HepG2 (cell line): ENCODE data around the gene MRPS31. TPM values are rescaled to one million over a fixed set of nuclear protein-coding genes. Genes with fewer than 3 reads are reported as not detected.
A peak's percentile ranks its signal among the peaks of the same experiment; 100 is the strongest.

Experiments used
- FOXK1 ChIP-seq: sonication (generic); formaldehyde crosslinking; IDR thresholded peaks from 2 replicates; pipeline ENCODE4 v1.4.0; 2020; ENCODE audit warnings: low read depth, missing genetic modification reagents, borderline replicate concordance
- KDM1A ChIP-seq: IDR thresholded peaks from 2 replicates; pipeline ENCODE4 v1.6.1; 2016; ENCODE audit warnings: missing compliant biosample characterization
- KDM4B ChIP-seq: sonication (generic); formaldehyde crosslinking; IDR thresholded peaks from 2 replicates; pipeline ENCODE4 v1.4.0; 2020; ENCODE audit warnings: missing genetic modification reagents
- KLF16 ChIP-seq, 2 experiments: sonication (generic) in 1 of 2; formaldehyde crosslinking in 1 of 2; IDR thresholded peaks; 2 replicates each; pipeline versions ENCODE4 v1.6.1 to v1.8.0; 2016 to 2023; ENCODE audit warnings: missing genetic modification reagents in 2 of 2, missing compliant biosample characterization in 1 of 2
- MBNL3 ChIP-seq: fragments of 250-450 bp; sonication (Bioruptor Pico); conservative IDR thresholded peaks from 2 replicates; pipeline ENCODE4 v1.8.0; 2022; ENCODE audit warnings: mild to moderate bottlenecking, inconsistent platforms
- SIX1 ChIP-seq: sonication (generic); formaldehyde crosslinking; IDR thresholded peaks from 2 replicates; pipeline ENCODE4 v1.4.0; 2020; ENCODE audit warnings: missing genetic modification reagents, borderline replicate concordance
- SP140L ChIP-seq: sonication (generic); formaldehyde crosslinking; IDR thresholded peaks from 2 replicates; pipeline ENCODE4 v1.4.0; 2020; ENCODE audit warnings: missing genetic modification reagents, borderline replicate concordance
- YEATS2 ChIP-seq: sonication (generic); formaldehyde crosslinking; IDR thresholded peaks from 2 replicates; pipeline ENCODE4 v1.4.0; 2020; ENCODE audit warnings: missing genetic modification reagents, borderline replicate concordance
- ZNF326 ChIP-seq: sonication (generic); formaldehyde crosslinking; IDR thresholded peaks from 2 replicates; pipeline ENCODE4 v1.4.0; 2020; ENCODE audit warnings: missing genetic modification reagents, borderline replicate concordance
- ZNF556 ChIP-seq: sonication (generic); formaldehyde crosslinking; IDR thresholded peaks from 2 replicates; pipeline ENCODE4 v1.4.0; 2020; ENCODE audit warnings: mild to moderate bottlenecking, missing genetic modification reagents, borderline replicate concordance
- ZNF564 ChIP-seq: sonication (generic); formaldehyde crosslinking; IDR thresholded peaks from 2 replicates; pipeline ENCODE4 v1.8.1; 2023; ENCODE audit warnings: mild to moderate bottlenecking, missing genetic modification reagents
- ZNF616 ChIP-seq: sonication (generic); formaldehyde crosslinking; IDR thresholded peaks from 2 replicates; pipeline ENCODE4 v1.5.0; 2020; ENCODE audit warnings: low read depth, mild to moderate bottlenecking, missing genetic modification reagents
- ZNF776 ChIP-seq: sonication (generic); formaldehyde crosslinking; IDR thresholded peaks from 2 replicates; pipeline ENCODE4 v1.4.0; 2020; ENCODE audit warnings: mild to moderate bottlenecking, missing genetic modification reagents
- ZNF788 ChIP-seq: sonication (generic); formaldehyde crosslinking; IDR thresholded peaks from 2 replicates; pipeline ENCODE4 v1.5.0; 2020; ENCODE audit warnings: mild to moderate bottlenecking, missing genetic modification reagents, borderline replicate concordance
- ZSCAN21 ChIP-seq: sonication (generic); formaldehyde crosslinking; IDR thresholded peaks from 2 replicates; pipeline ENCODE4 v1.8.0; 2022; ENCODE audit warnings: mild to moderate bottlenecking, missing genetic modification reagents, moderate library complexity, borderline replicate concordance
- polyA plus RNA-seq, 8 experiments: library from polyadenylated mRNA; depleted of rRNA in 3 of 8; stranded (reverse) in 7 of 8; unstranded in 1 of 8; fragments of >200 nt; fragmentation: Illumina TruSeq in 4 of 8; extraction: Trizol in 4 of 8; gene quantifications; 2 replicates each; pipeline versions ENCODE4 v1.2.1 to v1.2.3, GENCODE V29; 2011 to 2016; ENCODE audit warnings: low read depth in 4 of 8, missing spikeins in 1 of 8, mixed read lengths in 1 of 8; ENCODE audit not compliant: insufficient read depth in 1 of 8
- total RNA-seq, 5 experiments: library from RNA; depleted of rRNA; stranded (reverse); fragments of >200 nt; fragmentation: Illumina TruSeq; extraction: Trizol; gene quantifications; 2 replicates each; pipeline ENCODE4 v1.2.3, GENCODE V29; 2016; ENCODE audit warnings: low read depth in 1 of 5
- TF ChIP-seq, protein P1 (sequence below): IDR thresholded peaks from 2 replicates; pipeline ENCODE4 v1.6.1; 2016; ENCODE audit warnings: low read depth, control low read depth
- TF ChIP-seq, protein P2 (sequence below): sonication (generic); formaldehyde crosslinking; IDR thresholded peaks from 2 replicates; pipeline ENCODE4 v1.8.1; 2023; ENCODE audit warnings: mild to moderate bottlenecking, missing genetic modification reagents
- TF ChIP-seq, protein P3 (sequence below): sonication (generic); formaldehyde crosslinking; IDR thresholded peaks from 2 replicates; pipeline ENCODE4 v1.4.0; 2020; ENCODE audit warnings: missing genetic modification reagents, borderline replicate concordance
- TF ChIP-seq, protein P4 (sequence below): sonication (generic); formaldehyde crosslinking; IDR thresholded peaks from 2 replicates; pipeline ENCODE4 v1.4.0; 2020; ENCODE audit warnings: missing genetic modification reagents
- TF ChIP-seq, protein P5 (sequence below): sonication (generic); formaldehyde crosslinking; IDR thresholded peaks from 2 replicates; pipeline ENCODE4 v1.8.0; 2022; ENCODE audit warnings: low read depth, missing genetic modification reagents

The MRPS31 gene
- total and polyA plus RNA-seq, 2 of the 13 experiments (the other 11 are each of a cell fraction or from before 2014, with no cell fraction given) = 23.7 to 34.1 TPM

DNA sequence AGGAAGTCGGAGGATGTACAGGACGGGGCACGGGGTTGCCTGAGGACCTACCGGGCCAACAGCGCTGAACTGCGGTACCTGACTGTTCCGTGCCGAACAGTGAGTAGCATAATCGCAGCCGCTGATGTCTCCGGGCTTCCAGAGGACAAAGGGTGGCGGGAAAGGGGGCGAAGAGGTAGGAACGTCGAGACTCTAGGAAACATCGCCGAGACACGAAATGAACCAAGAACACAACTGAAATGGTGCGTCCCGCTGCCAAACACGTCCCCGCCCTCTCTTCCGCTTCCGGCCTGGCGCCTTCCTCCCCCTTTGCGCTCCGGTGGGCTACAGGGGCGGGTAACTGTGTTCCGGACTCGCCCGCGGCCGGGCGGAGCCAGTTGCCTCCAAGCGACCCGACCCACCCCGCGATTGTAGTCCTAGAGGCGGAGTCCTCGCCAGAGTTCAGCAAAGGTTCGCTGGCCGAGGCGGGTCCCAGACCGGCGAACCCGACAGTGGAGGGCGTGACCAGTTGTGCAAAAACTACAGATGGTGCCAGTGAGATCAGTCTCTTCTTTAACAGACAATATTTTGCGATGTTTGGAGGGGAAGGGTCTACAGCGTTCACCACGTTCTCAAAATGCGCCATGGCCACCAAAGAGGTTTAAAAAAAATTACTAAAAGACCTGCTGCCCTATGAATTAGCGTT, at the start of gene MRPS31 (continued):
- TF ChIP-seq, protein P1, sequence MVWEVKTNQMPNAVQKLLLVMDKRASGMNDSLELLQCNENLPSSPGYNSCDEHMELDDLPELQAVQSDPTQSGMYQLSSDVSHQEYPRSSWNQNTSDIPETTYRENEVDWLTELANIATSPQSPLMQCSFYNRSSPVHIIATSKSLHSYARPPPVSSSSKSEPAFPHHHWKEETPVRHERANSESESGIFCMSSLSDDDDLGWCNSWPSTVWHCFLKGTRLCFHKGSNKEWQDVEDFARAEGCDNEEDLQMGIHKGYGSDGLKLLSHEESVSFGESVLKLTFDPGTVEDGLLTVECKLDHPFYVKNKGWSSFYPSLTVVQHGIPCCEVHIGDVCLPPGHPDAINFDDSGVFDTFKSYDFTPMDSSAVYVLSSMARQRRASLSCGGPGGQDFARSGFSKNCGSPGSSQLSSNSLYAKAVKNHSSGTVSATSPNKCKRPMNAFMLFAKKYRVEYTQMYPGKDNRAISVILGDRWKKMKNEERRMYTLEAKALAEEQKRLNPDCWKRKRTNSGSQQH = peak; percentile 98
- TF ChIP-seq, protein P2, sequence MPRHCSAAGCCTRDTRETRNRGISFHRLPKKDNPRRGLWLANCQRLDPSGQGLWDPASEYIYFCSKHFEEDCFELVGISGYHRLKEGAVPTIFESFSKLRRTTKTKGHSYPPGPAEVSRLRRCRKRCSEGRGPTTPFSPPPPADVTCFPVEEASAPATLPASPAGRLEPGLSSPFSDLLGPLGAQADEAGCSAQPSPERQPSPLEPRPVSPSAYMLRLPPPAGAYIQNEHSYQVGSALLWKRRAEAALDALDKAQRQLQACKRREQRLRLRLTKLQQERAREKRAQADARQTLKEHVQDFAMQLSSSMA (CRISPR knock-in tag) = 0 out of 2 replicates have a peak, but pooled peaks have one; percentile 63
- TF ChIP-seq ZNF326 (CRISPR knock-in tag) = no peak
- TF ChIP-seq ZSCAN21 (CRISPR knock-in tag) = peak; percentile 96
- TF ChIP-seq, protein P3, sequence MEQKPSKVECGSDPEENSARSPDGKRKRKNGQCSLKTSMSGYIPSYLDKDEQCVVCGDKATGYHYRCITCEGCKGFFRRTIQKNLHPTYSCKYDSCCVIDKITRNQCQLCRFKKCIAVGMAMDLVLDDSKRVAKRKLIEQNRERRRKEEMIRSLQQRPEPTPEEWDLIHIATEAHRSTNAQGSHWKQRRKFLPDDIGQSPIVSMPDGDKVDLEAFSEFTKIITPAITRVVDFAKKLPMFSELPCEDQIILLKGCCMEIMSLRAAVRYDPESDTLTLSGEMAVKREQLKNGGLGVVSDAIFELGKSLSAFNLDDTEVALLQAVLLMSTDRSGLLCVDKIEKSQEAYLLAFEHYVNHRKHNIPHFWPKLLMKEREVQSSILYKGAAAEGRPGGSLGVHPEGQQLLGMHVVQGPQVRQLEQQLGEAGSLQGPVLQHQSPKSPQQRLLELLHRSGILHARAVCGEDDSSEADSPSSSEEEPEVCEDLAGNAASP (CRISPR knock-in tag) = peak; percentile 94; the same call in 1 of the 2 replicates
- TF ChIP-seq ZNF776 (CRISPR knock-in tag) = no peak; the same call in 1 of the 2 replicates
- peak; percentile 93; the same call in 1 of the 2 replicates for TF ChIP-seq SP140L (CRISPR knock-in tag)
- peak; percentile 96 for TF ChIP-seq FOXK1 (CRISPR knock-in tag)
- TF ChIP-seq ZNF788 (CRISPR knock-in tag) = peak; percentile 99
- TF ChIP-seq ZNF564 (CRISPR knock-in tag) = no peak; the same call in 1 of the 2 replicates
- no peak for TF ChIP-seq MBNL3
- TF ChIP-seq, protein P4, sequence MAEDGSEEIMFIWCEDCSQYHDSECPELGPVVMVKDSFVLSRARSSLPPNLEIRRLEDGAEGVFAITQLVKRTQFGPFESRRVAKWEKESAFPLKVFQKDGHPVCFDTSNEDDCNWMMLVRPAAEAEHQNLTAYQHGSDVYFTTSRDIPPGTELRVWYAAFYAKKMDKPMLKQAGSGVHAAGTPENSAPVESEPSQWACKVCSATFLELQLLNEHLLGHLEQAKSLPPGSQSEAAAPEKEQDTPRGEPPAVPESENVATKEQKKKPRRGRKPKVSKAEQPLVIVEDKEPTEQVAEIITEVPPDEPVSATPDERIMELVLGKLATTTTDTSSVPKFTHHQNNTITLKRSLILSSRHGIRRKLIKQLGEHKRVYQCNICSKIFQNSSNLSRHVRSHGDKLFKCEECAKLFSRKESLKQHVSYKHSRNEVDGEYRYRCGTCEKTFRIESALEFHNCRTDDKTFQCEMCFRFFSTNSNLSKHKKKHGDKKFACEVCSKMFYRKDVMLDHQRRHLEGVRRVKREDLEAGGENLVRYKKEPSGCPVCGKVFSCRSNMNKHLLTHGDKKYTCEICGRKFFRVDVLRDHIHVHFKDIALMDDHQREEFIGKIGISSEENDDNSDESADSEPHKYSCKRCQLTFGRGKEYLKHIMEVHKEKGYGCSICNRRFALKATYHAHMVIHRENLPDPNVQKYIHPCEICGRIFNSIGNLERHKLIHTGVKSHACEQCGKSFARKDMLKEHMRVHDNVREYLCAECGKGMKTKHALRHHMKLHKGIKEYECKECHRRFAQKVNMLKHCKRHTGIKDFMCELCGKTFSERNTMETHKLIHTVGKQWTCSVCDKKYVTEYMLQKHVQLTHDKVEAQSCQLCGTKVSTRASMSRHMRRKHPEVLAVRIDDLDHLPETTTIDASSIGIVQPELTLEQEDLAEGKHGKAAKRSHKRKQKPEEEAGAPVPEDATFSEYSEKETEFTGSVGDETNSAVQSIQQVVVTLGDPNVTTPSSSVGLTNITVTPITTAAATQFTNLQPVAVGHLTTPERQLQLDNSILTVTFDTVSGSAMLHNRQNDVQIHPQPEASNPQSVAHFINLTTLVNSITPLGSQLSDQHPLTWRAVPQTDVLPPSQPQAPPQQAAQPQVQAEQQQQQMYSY (CRISPR knock-in tag) = peak; percentile 77
- TF ChIP-seq, protein P5, sequence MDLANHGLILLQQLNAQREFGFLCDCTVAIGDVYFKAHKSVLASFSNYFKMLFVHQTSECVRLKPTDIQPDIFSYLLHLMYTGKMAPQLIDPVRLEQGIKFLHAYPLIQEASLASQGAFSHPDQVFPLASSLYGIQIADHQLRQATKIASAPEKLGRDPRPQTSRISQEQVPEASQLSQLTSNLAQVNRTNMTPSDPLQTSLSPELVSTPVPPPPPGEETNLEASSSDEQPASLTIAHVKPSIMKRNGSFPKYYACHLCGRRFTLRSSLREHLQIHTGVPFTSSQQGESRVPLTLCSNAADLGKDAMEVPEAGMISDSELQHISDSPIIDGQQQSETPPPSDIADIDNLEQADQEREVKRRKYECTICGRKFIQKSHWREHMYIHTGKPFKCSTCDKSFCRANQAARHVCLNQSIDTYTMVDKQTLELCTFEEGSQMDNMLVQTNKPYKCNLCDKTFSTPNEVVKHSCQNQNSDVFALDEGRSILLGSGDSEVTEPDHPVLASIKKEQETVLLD (CRISPR knock-in tag) = peak; percentile 64; the same call in 1 of the 2 replicates
- peak; percentile 100 for TF ChIP-seq ZNF556 (CRISPR knock-in tag)
- TF ChIP-seq KDM1A (CRISPR knock-in tag) = 0 out of 2 replicates have a peak, but pooled peaks have one; percentile 51
- TF ChIP-seq ZNF616 (CRISPR knock-in tag) = no peak
- peak; percentile 21; the same call in 1 of the 2 replicates for TF ChIP-seq SIX1 (CRISPR knock-in tag)
- peak in 1 of 2 experiments; percentile 95; a peak in 2 of 4 replicates for TF ChIP-seq KLF16 (CRISPR knock-in tag; IDR thresholded peaks at IDR 0.05)
- peak; percentile 99 for TF ChIP-seq YEATS2 (CRISPR knock-in tag)
- TF ChIP-seq KDM4B (CRISPR knock-in tag) = peak; percentile 80; the same call in 1 of the 2 replicates
